ENCODE results near the gene NMT1.

The NMT1 gene

DNA sequence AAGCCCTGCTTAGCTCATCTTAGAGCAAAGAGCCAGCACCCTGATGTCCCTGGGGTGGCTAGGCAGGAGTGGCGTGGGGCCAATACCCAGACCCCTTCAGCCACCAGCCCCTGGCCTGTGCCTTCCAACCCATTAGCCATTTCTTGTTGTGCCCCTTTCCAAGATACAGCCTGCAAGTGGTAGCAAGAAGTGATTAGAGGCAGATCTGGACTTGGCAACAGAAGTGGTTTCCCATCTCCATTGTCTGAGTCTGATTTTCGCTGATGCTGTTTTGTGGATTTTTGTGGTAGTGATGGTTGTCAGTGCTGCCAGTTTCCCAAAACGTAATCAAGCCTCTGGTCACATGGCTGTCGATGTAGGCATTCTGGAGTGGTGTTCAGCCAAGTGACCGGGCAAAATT is 45.5 kb downstream of the NMT1 start:
- no peak for DNase-seq

DNA sequence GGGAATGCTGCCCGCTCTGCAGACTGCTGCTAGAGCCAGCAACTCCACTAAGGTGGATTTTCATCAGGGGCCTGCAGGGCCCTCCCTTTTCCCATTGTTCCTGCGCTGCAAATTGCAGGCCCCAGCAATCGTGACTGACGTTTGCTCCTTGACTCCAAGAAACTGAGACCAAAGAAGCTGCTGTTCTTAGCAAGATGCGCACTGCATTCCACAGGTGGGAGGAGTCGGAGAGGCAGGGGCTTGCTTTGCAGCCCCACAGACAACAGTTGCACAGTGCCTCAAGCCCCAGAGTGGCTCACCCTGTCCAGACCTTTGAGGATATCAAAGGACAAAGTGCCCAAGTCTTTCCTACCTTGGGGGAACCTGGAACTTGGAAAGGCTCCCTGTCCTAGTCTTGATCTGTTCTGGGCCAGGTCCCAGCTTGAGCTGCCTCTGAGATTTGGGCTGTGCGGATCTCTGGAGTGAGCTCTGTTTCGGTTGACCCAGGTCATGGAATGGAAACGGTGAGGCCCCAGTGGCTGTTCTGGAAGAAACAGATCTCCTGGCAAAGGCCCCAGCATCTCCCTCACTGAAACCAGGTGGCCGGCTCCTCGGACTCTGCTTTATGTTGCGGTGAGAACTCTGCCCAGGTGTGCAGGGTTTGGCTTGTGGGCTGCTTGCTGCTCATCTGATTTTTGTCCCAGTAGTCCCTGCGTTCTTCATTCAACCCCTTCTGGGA is 46.3 kb downstream of the NMT1 start:
- DNase-seq, result no peak

DNA sequence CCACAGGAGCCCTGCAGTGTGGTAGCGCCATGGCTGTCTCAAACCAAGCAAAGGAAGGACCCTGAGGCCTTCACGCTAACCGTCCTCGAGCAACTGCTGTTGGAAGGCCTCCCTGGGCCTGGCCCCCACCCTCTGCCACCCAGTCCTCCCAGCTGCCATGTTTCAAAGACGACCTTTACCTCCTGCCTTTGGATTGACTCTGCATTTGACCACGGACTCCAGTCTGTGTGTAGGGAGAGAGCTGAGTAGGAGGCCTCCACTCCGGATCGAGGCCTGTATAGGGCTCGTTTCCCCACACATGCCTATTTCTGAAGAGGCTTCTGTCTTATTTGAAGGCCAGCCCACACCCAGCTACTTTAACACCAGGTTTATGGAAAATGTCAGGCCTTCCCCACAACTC is 46.9 kb downstream of the NMT1 start:
- DNase-seq, result no peak

DNA sequence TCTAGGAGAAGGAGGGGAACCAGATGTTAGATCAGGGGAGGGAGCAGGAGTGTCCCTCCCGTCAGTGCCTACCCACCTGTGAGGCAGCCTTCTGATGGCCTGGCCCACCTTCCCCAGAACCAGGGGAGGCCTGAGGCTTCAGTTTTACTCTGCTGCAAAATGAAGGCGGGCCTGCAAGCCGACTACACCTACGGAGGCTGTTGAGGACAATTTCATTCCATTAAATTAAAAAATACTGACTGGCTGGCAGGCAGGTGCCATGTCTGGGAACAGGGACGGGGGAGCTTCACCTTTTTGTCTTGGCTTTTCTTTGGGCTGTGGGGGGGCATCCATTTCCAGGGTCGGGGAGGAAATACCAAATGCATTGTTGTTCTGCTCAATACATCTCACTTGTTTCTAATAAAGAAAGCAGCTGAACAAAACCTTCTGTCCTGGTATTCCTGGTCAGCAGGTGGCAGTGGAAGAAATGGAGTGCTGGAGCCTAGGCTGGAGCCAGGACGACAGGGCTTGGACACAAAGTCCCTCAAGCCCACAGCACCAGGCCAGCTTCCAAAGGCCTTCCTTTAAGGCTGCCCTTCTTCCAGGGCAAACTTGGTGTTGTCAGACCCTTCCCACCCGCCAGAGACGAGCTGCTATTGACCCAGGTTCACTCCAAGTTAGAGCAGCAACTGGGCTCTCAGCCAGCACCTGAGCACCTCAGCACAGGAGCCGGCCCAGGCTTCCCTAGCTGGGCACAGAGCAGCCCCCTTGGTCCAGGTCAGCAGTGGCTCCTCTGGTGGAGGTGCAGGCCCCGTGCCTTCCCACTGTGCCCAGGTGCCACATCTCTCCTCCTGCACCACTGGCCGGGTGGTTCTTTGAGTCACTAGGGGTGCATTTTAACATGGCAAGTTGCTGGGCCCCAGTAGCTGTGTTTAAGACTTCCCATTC is 47.7 kb downstream of the NMT1 start:
- DNase-seq, result no peak

DNA sequence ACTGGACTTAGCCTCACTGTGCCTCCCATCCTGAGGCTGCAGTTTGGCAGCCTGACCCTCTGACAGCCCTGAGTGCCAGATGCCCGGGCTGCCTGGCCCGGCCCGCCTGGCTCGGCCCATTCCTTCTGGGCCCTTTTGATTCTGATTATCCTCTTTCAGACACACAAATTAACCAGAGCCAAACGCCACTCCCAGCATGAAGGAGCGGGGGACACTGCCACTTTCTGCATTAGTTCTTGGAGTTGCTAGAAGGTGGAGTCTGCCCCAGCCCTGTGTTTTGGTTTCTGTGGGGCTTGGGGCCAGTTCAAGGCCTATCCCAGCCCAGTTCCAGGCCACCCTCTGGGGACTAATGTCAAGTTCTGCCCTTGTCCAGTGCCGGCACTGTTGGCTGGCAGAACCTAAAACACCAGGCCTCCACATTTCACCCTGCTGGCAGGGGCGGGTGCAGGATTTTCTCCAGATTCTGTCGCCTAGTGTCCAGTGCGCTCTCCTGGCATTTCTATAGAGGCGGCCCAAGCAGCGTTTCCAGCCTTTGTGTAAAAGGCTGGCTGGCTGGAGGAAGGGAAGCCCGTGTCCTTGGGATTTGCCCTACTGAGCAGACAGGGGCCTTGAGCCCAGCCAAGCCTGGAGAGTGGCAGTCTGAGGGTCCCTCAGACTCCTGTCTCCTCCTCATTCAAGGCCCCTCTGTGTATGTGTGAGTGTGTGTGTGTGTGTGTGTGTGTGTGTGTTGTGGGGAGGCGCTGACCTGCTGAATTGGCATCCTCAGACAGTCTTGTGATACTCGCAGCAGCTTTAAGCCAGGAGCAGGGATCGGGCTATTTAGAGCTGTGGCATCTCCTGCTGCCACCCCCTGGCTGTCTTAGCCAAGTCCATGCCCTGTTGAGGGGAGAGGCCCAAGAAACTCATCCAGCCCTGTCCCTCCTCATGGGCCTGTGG is 49.8 kb downstream of the NMT1 start:
- DNase-seq, result no peak

DNA sequence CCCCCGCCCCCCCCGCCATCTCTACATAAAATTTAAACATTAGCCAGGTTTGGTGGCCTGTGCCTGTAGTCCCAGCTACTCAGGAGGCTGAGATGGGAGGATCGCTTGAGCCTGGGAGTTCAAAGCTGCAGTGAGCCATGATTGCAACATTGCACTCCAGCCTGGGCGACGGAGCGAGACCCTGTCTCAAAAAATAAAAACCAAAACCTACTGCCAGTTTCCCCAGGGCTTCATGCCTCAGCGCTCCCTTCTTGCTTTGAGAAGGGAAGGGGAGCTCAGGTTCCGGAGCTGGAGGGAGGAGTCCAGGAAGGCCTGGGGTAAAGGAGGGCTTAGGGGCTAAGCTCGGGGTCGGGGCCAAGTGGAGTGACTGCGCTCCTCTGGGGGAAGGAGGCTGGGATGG is 50.7 kb downstream of the NMT1 start:
- DNase-seq, result no peak

DNA sequence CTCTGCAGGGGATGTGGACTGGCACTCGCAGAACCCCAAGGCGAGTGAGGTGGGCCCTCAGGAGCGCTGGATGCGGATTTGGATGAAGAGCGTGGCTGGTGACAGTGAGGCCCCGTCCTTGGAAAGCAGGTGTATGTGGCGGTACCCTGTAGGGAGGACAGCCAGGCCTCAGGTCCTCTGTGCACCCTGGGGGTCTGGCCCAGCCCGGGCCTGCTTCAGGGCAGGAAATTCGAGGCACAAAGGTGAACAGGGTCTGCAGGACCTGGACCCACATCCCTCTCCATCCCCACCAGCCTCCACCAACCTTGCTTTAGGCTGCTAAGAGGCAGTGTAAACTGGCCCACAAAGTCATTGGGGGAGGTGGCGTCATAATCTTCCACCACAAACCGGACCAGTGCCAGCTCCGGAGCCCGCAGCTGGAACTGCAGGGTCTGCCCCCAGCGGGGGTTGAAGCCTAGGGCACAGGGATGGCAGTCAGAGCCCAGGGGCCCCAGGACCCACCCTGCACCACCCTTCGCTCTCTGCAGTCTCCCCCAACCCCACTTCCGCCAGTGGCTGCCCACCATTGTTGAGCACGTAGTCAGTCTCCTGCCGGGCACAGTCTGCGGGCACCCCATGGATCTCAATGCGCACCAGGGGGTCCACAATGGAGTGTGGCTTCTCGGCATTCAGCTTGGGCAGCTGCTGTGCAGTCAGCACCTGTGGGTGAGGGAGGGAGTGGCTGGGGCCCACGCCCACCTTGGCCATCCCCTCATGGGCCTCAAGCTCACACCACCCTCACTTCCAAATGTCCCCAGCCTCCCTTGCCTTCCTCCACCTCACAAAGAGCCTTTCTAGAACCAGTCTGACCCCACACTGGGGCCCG is 51.7 kb downstream of the NMT1 start:
- no peak for DNase-seq

DNA sequence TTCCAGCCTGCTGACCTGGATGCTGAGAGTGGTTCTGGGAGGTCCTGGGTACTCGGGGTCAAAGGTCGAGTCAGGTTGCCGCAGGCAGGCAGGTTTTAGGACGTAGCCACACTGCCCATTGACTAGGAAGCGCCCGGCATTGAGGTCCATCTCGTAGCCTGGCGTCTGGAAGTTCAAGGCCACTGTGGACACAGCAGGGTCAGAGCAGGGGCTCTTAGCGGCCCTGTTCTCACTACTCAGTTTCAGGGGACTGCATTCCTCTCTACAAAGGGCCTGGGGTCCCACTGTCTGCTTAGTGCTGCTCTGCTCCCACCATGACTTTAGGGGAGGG is 52.3 kb downstream of the NMT1 start:
- no peak for DNase-seq

DNA sequence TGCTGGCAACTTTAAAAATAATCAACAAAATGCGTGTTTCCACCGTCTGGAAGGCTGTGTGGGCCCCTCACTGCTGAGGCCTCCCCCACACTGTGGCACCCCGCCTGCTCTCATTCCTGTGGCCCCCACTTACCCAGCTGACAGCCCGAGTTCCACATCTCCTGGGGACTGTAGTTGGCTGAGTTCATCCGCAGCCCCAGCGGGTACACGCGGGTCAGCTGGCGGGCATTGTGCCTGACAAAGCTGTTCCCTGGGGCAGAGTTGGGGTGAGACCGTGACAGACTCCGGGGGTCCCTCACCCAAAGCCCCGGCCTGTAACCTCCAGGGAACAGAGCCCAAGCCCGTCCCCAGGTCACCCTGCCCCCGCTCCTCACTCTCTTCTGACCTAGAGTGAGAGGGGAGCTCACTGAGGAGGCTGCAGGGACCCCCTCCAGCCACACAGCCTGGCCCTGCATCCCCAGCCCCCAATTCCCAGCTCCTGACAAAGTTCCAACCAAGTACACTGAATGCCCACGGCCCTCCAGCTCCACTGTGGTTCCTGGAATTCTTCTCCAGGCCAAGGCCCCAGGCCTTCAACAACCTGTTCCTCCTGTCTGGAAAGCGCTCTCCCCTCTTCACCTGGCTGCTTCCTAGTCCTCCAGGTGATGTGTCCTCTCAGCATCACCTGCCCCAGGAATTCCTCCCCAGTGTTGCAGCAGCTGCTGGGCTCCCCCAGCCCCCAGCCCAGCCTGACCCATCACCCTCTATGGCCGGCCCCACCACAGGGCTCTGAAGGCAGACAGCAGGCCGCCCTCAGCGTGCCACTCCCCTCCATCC is 53.2 kb downstream of the NMT1 start:
- DNase-seq, result no peak

DNA sequence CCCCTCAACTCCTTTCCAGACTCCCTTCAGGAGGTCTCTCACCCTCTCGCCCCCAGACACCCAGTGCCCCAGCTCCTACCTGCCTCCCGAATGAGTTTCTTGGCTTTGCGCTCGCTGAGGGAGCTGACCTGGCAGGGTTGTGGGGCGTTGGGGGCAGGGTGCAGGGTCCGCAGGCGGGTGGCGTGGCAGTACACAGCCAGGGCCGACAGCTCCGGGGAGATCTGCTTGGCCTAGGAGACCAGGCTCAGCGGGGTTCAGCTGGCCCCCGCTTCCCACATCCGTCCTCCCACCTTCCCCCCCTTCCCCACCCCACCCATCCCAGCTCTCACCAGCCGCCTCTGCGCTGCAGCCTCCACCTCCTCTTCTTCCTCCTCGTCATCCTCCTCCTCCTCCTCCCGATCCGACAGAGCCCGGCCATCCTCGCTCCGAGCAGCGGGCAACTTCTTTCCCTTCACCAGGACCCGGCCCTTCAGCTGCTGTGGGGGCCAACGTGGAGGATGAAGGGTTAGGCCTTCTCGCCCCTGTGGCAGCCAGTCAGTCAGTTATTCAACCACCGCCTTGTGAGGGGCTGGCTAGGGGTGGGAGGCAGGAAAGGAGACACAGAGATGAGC is 54.0 kb downstream of the NMT1 start:
- DNase-seq, result no peak

DNA sequence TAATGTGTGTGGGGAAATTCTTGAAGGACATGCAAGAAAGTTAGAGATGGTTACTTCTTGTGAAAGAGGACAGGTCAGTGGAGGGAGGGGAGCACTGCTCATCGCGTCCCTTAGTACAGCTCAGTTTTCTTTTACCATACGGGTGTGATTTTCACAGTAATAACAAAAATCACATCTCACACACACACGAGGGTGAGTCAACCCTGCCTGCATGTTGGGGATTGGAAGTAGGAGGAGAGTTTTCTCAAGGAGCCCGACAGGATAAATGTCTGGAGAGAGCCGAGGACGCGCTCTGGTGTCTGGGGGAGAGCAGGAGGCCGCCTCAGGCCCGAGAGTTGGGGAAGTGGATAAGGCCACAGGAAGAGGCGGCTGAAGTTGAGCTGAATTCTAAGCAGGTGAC is 54.8 kb downstream of the NMT1 start:
- DNase-seq, result no peak

DNA sequence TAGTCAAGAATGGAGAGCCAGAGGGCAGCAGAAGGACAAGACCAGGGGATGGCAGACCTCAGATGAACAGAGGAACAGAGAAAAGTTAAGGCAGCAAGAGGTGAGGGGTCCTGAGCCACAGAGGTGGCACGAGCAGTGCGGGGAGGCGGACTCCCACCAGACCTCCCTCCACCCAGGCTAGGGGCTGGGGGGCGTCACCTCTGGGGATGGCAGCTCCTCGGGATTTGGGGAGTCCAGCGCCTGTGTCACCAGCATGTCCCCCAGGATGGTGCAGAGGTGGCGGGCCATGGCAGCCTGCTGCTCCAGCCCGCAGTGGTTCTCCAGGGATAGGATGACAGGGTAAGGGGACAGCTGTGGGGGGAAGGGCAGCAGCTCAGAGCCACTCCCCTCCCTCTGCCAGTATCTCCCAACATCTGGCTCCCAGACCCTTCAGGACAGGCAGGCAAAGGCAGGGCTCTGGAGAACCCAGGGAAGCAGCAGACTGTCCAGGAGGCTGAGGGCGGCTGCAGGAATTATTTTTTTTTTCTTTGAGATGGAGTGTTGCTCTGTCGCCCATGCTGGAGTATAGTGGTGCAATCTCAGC is 55.4 kb downstream of the NMT1 start:
- no peak for DNase-seq

DNA sequence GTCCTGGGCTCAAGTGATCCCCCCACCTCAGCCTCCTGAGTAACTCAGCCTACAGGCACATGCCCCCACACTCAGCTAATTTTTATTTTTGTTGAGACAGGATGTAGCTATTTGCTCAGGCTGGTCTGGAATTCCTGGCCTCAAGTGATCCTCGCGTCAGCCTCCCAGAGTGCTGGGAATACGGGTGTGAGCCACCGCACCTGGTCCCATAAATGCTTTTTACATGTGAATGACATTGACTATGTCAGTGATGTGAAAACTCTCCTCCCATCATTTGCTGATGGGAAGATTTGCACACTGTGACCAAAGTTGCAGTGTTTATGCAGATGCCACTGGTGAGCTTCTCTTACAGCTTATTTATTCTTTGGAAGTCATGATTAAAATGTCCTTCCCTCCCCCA is 56.2 kb downstream of the NMT1 start:
- DNase-seq, result no peak

DNA sequence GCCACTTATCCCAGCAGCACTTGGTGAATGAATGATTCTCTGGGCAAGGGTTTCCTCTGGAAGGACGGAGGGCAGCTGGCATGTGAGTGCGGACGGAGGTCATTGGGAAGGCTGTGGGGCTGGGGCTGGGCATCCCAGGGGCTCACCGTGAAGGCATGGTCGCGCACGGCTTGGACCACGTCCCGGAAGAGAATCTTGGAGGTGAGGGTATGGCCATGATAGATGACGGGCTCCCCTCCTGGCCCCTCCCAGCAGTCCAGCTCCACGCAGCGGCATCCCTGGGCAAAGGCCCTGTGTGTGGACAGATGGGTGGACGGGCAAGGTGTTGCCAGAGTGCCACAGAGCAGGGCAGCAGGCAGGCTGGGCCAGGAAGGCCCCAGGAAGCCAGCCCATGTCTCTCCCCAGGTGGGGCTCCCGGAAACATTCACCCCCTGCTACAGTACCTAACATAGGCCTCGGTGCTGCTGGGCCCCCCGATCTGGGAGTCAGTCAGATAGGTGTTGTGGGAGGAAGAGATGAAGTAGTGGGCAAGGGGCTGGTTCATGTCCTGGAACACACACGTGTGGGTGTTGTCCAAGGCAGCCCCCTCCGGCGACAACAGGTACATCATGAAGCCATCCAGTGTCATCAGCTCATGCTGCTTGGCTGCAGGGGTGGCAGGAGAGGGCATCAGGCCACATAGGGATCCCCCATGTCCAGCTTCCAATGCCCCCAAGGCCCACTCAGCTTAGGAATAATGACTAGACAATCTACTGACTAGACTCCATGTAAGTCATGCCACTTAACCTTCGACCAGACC is 56.9 kb downstream of the NMT1 start:
- no peak for DNase-seq

DNA sequence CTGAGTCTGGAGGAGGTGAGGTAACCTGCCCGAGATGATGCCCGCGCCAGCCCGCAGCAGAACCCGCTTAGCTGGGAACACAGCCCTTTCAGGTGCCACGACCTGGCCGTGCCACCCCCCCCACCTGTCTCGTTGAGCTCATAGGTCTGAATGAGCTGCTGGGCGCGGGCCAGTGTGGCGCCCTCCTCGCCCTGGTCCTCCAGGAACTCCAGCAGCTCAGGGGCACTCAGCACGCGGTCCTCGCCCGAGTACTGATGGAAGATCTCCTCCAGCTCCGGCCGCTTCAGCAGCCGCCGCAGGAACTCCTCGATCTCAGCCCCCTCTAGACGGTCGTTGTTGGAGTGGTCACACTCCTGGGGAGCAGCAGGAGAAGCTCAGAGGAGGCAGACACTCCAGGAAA is 57.6 kb downstream of the NMT1 start:
- DNase-seq, result no peak

DNA sequence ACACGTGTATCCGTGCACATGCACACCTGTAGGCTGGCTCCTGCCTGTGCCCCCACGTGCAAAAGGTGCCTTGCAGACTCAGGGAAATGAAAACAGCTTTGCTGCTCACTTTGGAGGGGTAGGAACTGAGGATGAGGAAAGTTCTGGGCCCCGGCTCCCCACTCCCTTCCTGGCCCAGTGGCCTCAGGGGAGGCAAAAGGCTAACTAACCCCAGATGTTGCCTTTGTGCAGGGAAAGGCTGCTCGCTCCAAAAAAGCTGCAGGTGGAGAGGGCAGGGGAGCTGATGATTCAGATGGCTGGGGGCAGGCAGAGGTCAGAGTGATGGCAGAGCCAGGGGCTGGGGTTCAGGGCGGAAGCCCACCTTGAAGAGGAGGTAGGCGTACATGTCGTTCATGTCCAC is 58.8 kb downstream of the NMT1 start:
- DNase-seq, result no peak

DNA sequence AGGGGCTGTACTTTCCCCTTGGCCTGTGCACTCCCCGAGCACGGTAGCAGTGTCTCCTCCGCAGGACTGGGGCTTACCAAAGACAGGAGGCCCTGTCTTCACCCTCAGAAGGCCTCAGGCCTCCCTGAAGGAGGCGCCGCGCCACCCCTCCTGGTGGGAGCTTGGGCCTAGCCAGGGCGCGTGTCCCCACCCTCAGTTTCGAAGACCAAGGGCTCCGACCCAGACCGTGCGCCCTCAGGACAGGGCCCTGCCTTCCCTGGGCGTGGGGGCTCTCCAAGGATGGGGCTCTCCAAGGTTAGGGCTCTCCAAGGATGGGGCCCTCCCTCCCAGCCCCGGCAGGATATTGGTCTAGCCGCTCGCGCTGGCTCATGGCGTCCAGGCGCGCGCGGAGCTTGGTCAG is 59.4 kb downstream of the NMT1 start:
- no peak for DNase-seq

DNA sequence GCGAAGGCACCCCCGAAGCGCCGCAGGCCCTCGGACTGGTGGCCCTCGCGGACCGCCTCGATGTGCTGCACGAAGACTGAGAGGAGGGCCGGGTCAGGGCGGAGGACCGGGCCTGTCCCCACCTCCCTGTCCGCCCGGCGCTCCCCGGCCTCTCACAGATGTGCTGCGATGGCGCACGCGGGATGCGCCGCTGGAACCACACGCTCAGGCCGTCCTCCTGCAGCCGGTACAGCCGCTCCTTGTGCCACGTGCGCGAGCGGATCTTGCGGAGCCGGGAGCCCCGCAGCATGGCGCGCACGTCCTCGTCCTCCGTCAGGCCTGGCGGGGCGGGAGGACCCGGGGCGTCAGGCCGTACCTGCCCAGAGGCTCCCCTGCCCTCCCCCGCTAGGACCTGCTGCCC is 59.9 kb downstream of the NMT1 start:
- DNase-seq, result no peak

DNA sequence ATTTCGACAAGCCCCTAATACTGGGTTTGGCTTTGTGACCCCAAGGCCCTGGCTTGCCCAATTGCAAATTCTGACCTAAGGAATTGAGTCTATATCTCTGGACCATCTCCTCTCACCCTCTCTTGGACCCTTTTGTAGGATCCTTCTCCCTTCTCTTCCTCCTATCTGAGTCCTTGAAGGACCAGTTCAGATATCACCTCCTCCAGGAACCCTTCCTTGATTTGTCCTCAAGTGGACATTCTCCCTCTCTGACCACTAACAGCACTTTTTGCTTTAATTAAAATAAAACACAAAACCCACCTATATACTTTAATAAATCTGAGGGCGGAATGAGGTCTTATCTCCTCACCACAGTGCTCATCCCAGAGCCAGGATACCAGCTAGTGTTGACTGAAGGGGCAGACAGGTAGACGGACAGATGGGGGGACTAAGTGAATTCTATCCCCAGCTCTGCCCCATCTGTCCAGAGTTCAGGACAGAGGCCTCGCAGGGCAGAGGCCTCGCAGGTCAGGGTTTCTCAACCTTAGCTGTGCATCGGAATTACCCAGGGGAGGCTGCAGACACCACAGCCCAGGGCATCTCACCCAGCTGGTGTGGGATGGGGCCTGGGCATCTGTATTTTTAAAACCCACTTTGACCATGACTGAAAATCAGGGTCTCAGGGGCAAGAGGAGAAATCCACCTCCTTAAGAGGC is 62.1 kb downstream of the NMT1 start:
- no peak for DNase-seq
